ENCODE measurements around the gene STK24.

Gene STK24

GRCh38 chr13:98452851-98453843 is 123.8 kb downstream of the STK24 start:
- TF ChIP-seq ZFX (IDR thresholded peaks at IDR 0.05; ENCODE audit: borderline replicate concordance): no peak
- TF ChIP-seq CTCF (IDR thresholded peaks at IDR 0.05): no peak
- H3K27ac ChIP-seq: no peak overlapping the region

GRCh38 chr13:98451676-98452470 is 125.0 kb downstream of the STK24 start:
- TF ChIP-seq CTCF (IDR thresholded peaks at IDR 0.05) (no peak), ZFX (IDR thresholded peaks at IDR 0.05; ENCODE audit: borderline replicate concordance) (no peak)
- H3K27ac ChIP-seq: no peak overlapping the region

- no peak overlapping the region for H3K27ac ChIP-seq
- TF ChIP-seq ZFX (IDR thresholded peaks at IDR 0.05; ENCODE audit: borderline replicate concordance) (no peak), CTCF (IDR thresholded peaks at IDR 0.05) (no peak)
Measured at GRCh38 chr13:98450539-98451111, 126.3 kb downstream of the STK24 start.

GRCh38 chr13:98450026-98450425 is 126.9 kb downstream of the STK24 start:
- no peak overlapping the region for H3K27ac ChIP-seq
- no peak for TF ChIP-seq CTCF (IDR thresholded peaks at IDR 0.05)
- TF ChIP-seq ZFX (IDR thresholded peaks at IDR 0.05; ENCODE audit: borderline replicate concordance): no peak

- TF ChIP-seq ZFX (IDR thresholded peaks at IDR 0.05; ENCODE audit: borderline replicate concordance): no peak
- no peak for TF ChIP-seq CTCF (IDR thresholded peaks at IDR 0.05)
- H3K27ac ChIP-seq: no peak overlapping the region
Measured at GRCh38 chr13:98449273-98449672, 127.6 kb downstream of the STK24 start.

- no peak overlapping the region for H3K27ac ChIP-seq
- TF ChIP-seq CTCF (IDR thresholded peaks at IDR 0.05) (peak; percentile 69), ZFX (IDR thresholded peaks at IDR 0.05; ENCODE audit: borderline replicate concordance) (no peak)
Measured at GRCh38 chr13:98448642-98448928, 128.3 kb downstream of the STK24 start.
